ENCODE results near the gene PLPP2.
"Not testable (repeated sequence)": the region's sequence is repeated elsewhere in the genome, so short reads cannot be mapped to it uniquely, and the experiment has no call there.

Gene PLPP2

DNA sequence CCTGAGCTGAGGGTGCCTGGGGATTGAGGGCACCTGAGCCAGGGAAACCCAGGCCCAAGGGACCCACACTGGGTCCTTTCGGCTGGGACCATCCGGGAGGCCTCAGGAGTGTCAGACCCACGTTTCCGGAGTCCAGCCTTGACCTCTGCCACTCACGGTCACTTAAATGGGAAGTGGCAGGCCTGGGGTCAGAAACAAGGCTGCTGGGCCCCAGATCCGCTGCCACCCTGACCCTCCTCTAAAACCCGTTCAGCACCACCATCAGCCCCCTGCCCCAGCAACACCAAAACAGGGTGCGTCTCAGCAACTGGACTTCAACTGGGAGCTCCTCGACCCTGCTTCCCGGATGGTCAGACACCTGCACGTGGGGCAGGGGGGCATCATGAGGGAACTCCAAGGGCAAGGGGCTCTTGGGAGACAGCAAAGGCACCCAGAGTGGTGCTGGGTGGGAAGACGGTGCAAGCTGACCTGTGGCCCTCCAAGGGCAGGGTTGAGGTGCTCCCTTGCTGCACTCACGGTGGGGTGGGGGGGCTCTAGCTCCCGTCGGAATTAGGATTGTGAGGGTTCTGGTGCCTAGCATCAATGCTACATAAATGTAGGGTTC lies 1.2 kb upstream of the PLPP2 start:
- DNase-seq, result no peak

DNA sequence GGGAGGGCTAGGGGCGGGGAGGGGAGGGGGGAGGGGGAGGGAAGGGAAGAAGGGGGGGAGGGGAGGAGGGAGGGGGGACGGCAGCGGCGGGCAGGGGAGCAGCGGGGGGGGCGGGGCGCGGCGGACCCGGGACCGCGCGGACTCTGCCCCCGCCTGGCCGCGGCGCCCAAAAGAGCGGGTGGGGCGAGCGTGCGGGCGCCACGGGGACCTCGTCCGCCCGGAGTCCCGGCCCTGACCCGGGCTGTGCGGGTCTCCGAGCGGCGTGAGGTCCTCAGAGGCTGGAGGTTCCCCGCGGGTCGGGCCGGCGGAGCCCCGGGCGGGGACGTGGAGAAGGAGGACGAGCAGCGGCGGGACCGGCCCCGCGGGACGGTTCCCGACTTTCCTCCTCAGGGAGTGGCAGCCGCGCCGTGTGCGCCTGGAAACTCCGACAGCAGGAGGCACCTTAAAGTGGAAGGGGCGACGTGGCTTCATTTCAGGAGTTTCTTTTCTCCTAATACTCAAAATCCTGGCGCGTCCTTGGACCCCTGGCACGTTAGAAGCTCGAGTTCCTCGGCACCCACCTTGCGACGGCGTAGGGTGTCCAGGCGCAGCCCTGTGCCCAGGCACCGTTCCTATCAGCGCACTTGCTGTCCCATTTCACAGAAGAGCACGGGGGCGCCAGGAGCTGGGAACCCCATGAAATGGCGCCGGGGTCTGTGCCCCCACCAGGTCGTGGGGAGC lies 518 bp upstream of the PLPP2 start:
- DNase-seq, result no peak

DNA sequence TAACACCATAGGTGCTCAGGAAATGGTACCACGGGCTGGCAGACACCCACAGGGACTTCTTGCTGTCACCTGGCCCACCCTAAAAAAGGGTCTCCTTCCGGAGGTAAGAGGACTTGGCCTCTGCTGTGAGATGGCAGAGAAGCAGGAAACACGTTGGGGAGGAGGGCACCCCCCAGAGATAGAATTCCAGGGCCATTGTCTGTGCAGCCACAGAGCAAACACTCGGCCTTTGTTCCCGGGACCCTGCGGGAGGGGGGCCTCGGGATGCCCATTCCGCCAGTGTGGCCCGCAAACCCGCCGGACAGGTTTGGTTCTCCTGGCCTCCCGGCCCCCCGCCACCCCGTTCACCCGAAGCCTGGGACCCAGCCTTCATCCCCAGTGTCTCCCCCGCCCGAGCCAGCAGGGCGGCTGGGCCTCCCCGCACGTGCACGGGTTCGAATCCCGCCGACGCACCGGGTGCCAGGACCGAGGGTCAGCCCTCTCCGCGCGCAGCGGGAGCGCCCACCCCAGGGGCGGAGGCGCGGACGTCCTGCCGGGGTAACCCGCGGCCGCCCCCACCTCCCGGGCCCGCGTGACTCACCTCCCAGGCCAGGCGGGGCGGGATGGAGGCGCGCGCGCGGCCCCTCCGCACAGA lies 714 bp downstream of the PLPP2 start:
- DNase-seq, result no peak

DNA sequence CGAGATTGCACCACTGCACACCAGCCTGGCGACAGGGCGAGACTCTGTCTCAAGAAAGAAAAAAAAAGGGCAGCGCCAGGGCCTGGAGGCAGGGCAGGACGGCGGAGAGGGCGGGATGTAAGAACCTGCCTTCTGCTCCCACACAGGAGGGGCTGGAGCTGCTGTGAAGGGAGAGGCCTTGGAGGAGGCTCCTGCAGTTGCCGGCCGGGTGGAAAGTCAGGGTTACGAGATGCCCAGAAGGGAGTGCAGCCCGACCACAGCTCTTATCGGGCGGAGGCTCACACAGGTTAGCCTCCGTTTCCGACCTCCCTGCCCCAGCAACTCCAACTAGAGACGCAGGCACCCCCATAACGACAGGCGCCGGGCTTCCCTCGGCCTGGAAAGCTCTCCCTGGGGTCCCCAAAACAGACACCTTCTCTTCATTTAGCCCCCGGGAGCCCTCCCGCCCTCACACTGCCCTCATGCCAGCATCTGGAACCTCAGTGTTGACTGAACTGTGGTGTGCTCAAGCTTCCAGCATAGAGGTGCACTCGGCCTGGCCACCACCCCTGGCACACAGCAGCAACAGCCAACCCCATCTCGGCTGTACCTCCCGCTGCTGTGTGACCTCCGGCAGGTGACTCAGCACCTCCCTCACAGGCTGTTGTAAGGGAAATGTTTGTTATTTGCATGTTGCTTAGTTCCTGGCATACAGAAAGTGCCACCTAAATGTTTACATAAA lies 1.4 kb downstream of the PLPP2 start:
- DNase-seq, result peak; percentile 59

DNA sequence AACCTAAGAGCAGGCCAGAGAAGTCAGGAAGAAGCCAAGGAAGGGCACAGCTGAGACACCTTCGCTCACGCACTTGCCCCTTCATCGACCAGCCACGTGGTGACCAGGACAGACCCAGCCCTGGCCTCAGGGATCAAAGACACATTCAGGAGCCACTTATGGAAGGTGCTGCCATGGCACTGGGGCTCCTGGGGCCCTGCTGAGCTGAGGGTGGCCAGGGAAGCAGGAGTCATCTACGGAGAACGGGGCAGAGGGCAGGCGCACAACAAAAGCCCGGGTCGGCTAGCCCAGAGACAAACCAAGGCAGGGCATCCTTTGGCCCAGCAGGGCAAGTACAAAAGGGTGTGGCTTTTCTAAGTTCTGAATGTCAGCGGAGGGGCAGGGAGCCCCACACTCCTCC lies 2.3 kb downstream of the PLPP2 start:
- DNase-seq, result no peak

DNA sequence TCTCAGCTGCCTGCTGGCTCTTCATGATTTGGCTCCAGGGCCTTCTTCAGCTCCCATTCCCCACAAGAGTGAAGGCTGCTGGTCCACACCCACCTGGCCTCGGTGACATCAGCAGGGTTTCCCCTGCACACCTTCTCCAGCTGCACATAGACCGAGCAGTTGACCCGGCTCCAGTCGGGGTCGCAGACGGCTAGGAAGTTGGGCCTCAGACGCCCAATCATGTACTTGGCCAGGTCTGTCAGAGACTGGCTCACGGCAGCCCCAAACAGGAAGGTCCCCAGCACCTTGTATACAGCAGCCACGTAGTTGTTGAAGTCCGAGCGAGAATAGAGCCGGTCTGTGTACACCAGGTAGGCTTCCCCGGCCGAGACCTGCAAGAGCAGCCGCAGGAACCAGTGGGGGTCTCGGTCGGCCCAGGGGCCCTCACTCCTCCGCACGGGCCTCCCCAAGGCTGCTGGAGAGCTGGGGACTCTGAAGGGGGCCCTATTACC lies 3.8 kb downstream of the PLPP2 start:
- no peak for DNase-seq

DNA sequence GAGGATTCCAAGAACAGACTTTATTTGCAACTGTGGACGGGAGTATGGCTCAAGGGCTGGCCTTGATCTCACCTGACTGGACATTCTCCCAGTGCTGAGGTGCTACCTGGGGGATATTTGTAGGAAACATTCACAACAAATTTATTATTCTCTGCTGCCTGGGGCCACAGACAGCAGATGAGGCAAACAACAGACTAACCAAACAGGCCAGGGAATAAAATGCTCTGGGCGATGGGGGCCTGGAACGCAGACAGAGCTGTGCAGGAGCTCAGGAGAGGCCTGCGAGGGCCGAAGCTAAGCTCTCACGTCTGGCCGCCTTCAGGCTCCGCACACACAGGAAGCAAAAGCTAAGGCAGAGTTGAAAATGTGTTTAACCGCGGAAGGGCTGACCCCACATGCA lies 7.8 kb downstream of the PLPP2 start:
- DNase-seq, result no peak

DNA sequence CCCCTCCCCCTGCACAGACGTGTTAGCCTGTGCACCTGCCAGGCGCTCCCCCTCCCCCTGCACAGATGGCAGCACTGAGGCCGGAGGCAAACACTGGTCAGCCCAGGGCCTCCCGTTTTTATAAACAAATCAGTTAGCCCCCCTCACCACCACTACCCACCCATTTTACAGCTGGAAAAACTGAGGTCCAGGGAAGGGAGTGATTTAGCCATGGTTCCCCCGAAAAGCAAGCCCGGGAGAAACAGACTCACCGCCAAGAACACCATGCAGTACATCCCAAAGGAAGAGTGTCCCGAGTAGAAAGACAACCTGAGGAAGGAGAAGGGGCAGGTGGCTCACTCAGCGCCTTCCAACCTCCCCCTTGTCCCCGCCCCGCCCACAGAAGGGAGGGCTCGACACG lies 8.7 kb downstream of the PLPP2 start:
- DNase-seq, result no peak

DNA sequence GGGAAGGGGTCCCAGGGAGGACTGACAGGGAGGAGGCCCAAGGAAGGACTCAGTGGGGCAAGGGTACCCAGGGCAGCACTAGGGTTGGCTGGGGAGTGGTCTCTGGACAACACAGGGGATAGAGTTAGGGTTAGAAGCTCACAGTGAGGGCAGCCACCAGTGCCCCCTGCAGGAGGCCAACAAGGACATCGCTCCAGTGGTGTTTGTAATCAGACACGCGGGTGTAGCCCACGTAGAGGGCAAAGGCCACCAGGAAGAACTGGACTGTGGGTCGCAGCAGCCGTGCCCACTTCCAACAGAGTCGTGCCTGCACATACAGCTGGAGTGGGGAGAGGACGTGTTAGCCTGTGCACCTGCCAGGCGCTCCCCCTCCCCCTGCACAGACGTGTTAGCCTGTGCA lies 9.2 kb downstream of the PLPP2 start:
- no peak for DNase-seq

DNA sequence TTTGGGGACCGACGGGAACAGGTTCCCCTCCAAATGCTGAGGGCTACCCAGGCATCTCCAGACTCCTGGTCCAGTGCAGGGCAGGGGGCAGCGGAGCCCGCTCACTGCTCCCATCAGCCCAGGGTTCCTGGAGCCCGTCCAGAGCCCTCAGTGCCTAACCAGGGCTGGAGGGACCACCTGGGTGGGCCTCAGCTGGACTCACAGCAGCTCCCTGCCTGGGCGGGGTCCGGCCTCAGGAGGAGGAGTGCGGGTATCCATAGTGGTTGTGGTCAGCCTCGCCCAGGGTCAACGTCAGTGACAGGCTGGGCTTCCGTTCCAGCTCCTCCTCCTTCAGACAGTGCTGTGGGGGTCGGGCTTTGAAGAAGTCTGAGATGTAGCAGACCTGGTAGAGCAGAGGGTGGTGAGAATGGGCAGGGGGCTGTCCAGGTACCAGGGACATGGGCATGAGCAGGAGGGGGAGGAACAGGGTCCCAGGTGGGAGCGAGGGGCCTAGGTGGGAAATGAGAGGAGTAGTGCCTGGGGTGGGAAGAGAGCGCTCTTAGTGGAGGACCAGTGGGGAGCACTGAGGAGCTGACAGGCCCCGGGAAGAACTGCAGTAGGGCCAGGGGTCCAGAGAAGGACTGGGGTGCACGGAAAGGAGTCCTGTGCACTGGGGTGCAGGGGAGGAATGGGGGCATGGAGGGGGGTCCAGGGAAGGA lies 9.9 kb downstream of the PLPP2 start:
- DNase-seq, result no peak

DNA sequence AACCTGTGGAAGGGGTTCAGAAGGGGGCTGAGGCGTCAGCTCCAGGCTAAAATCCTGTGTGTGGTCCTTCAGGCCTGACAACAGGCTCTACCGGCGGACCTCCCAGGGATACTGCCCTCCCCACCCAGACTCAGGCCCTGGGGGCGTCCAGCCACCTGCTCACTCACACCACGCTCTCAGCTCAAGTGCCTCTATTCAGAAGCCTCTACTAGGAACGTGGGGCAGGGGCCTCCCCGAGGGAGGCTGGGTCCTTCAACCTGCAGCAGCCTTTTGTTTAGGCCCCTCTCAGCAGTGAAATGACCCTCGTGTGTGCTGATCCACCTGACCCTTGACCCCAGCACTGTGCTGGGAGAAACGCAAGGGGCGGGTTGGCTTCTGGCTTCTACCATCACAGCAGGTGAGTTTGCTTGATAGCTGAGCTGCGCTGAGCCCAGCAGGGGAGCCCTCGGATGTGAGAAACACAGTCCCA lies 10.6 kb downstream of the PLPP2 start:
- DNase-seq, result no peak

DNA sequence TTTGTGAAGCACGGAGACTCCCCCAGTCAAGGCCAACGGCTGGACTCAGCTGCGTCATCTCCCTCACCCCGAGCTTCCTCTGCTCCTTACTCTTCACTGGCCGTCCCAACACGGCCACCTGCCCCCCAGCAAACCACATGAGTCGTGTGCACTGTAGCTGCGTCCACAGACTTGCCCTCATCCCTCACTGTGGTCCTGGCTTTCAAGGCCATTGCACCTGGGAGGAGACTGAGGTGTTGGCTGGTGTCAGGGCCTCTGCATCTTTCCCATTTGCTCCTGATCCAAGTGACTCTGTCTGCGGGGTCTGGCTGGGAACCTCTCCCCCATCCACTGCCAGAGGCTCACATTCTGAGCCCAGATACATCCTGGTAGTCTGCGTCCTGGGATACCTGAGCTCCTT lies 11.5 kb downstream of the PLPP2 start:
- DNase-seq, result no peak

DNA sequence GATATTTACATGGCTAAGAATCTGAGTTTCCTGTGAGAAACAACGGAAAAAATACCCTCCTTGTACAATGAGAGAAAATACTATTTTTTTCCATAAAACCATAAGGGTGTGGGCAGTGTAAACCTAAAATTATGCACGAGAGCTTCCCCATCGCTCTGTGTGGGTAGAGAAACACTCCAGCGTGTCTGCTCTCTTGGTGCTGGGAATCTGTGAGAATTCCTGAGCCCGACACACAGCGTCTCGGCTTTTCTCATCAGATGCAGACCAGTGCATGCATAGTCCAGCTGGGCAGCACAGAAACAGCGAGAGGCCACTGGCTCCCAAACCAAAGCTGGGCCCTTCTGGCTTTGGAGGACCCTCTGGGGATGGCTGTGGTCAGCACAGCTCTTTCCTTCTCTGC lies 12.0 kb downstream of the PLPP2 start:
- DNase-seq, result no peak

DNA sequence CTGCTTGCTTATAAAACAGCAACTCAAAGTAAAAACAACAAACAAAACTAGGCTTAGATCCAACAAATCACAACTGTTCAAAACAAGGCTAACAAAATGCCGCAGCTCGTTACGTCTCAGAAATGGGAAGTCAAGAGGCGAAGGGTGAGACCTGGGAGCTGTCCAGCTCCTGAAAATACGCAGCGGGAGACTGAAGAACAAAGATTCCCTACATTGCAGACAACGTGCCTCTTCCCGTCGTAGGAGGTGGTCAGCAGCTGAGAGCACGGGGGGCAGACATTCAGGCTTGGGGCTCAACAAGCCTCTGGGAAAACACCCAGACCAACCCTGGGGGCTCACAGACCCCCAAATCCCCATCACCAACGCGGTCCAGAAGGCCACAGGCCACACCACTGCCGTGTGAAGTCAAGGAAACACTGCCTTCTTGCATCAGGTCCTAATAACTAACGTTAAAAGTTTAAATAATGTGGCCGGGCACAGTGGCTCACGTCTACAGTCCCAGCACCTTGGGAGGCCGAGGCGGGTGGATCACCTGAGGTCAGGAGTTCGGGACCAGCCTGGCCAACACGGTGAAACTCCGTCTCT lies 13.5 kb downstream of the PLPP2 start:
- no peak for DNase-seq

DNA sequence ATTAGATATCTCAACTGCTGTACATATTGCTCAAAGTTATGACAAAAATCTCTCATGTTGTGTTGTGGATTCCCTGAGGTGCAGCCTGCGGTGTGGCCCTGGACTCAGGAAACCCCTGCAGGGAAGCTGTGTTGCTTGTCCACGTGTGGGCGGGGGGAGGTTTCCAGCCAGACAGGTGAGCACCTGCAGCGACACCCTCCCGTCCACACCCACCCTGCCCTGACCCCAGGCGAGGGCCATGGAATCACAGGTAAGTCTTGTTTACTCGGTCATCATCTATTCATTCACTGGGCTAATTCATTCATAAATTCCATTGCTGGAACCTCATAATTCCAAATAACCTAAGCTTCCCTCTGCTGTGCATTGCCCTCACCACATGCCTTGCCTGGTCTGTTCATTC lies 14.1 kb downstream of the PLPP2 start:
- no peak for DNase-seq

DNA sequence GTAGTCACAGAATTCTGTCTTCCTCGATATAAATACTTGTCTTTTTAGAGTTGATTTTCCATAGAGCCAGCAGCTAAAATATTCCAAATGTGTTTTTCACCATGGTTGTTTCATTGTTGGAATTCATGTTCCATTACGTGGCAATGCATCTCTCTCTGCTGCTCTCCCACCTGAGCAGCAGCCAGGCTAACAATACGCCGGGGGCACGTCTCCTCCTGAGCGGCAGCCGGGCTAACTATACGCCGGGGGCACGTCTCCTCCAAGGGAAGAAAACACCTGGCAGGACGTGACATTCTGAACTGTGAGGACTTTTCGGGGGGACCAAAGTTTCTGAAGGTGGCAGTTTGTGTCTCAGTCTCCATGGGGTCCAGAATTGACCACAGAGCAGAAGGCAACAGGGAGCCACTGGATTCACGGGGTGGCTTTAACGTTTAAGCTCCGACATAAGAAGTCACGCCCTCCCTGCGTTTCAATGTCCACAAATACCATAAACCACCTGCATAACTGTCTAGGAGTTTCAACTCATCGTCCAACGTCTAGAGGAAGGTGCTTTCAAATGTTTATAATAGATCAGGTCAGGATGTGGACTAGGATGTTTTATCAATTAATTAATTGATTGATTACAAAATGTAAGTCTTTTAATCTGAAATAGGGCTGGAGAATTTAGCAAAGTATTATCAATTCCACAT lies 15.1 kb downstream of the PLPP2 start:
- DNase-seq, result no peak

DNA sequence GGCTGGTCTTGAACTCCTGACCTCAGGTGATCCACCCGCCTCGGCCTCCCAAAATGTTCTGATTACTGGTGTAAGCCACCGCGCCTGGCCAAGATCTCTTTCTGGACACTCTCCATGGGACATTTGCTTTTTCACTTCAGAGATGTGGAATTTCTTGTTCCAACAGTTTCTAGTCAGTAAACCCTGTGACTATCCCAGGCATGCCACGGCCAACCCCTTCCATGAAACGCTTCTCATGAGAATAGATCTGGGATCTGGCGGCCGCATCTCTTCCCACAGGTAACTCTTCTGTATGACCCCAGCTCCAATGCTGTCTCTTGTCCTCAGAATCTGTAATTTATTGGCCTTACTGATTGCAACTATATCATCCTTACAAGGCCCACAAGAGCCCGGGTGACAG lies 16.2 kb downstream of the PLPP2 start:
- no peak for DNase-seq

DNA sequence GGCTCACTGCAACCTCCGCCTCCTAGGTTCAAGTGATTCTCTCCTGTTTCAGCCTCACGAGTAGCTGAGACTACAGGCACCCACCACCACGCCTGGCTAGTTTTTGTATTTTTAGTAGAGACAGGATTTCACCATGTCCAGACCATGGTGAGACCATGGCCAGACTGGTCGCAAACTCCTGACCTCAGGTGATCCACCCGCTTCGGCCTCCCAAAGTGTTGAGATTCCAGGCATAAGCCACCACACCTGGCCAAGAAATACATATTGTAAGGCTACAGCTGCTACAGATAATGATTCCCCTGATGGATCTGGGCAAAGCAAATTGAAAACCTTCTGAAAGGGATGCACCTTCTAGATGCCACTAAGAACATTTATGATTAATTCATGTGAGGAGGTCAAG lies 17.8 kb downstream of the PLPP2 start:
- no peak for DNase-seq

DNA sequence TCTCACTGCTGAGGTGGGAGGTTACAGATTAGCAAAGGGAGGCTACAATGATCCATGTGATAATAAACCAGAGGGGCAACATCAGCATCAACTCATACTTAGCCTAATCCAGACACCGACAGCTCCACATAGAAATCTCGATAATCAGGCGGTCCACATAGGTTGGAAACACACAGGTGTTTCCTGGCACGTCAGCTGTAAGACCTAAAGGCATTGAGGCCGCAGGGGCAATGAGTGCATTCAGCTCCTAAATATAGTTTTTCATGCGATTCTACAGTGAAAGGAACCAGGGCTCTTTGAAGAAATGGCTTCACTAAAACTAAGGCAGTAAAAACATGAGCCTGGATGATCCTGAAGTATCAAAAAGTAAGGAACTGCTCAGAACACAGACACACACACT lies 19.3 kb downstream of the PLPP2 start:
- no peak for DNase-seq

DNA sequence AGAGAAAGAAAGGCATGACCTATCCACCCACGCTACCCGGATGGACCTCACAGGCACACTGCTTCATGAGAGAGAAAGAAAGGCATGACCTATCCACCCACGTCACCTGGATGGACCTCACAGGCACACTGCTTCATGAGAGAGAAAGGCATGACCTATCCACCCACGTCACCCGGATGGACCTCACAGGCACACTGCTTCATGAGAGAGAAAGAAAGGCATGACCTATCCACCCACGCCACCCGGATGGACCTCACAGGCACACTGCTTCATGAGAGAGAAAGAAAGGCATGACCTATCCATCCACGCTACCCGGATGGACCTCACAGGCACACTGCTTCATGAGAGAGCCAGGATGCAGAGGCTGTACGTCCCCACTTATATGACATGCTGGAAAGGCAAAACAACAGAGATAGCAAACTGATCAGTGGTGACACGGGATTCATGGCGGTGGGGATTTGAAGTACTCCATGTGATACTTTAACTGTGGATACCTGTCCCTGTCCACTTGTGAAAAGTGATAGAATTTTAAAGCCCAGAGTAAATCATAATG lies 20.4 kb downstream of the PLPP2 start:
- not testable (repeated sequence) for DNase-seq

DNA sequence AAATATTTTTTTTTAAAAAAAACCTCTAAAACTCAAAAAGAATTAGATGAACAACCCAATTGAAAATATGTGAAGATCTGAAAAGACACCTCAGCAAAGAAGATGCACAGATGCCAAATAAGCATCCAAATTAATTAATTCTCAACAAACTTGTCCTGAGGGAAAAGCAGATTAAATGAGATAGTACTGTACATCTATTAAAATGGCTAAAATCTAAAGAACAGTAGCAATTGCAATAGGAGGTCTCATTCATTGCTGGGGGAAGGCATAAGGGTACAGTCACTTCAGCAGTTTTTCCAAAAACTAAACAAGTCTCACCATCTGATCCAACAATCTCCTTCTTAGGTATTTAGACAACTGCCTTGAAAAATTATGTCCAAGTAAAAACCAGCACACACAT lies 22.0 kb downstream of the PLPP2 start:
- no peak for DNase-seq

DNA sequence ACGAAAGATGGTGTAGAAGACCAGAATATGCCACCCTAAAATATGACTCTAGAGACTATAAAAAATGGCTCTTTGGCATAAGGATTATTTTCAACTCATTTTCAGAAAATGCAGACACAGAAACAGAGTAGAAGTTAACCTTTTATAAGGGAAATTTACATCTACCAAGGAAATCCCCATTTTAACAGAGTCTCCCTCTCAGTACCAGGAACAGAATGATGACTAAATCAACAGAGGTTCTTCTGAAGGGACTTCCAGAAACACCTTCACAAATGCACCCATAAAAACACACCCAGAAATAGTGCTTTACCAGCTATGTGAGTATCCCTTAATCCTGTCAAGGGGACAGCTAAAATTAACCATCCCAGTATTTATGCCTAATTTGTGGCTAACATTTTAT lies 29.1 kb downstream of the PLPP2 start:
- no peak for DNase-seq

All from activated CD8-positive, alpha-beta memory T cell treated with anti-CD3 and anti-CD28 coated beads, Interleukin-2, amount 50 U/mL, for 48 hours (primary cell).